ENCODE results near the gene MAP4K1.

MAP4K1 gene

GRCh38 chr19:38556521-38557174, 61.1 kb downstream of the MAP4K1 start:
- no peak overlapping the region for H3K4me3 ChIP-seq (ENCODE audit: low read depth, low read length)
- ChIA-PET POLR2A (interaction anchor here (0.6 to 1.7 kb wide), 2 partner anchors 40 to 71 kb away, joined by 3 to 6 read pairs; no protein-coding TSS in a partner anchor), CTCF (no interaction called here)
- H3K4me1 ChIP-seq (ENCODE audit: control insufficient read depth, insufficient read depth, low read length), result peaks cover 9% of the 10 kb centered on the region
- no peak for TF ChIP-seq ZNF266 (tag by site-specific recombination; IDR thresholded peaks at IDR 0.05; ENCODE audit: low read depth)
- TF ChIP-seq ZNF560 (tag by site-specific recombination; IDR thresholded peaks at IDR 0.05; ENCODE audit: borderline replicate concordance), result no peak
- no peak for TF ChIP-seq ZNF19 (tag by site-specific recombination; IDR thresholded peaks at IDR 0.05; ENCODE audit: low read depth)
- TF ChIP-seq ZNF843 (tag by site-specific recombination; IDR thresholded peaks at IDR 0.05), result no peak
- TF ChIP-seq ZNF221 (tag by site-specific recombination; IDR thresholded peaks at IDR 0.05; ENCODE audit: borderline replicate concordance), result 0 out of 2 replicates have a peak, but pooled peaks have one; percentile 21
- peak; percentile 27; the same call in 1 of the 2 replicates for TF ChIP-seq ZNF121 (tag by site-specific recombination; IDR thresholded peaks at IDR 0.05)
- TF ChIP-seq ZNF37A (tag by site-specific recombination; IDR thresholded peaks at IDR 0.05), result no peak
- TF ChIP-seq ZNF768 (tag by site-specific recombination; IDR thresholded peaks at IDR 0.05), result no peak
- no peak for TF ChIP-seq ZNF174 (tag by site-specific recombination; IDR thresholded peaks at IDR 0.05)
- no peak for TF ChIP-seq ZNF654 (tag by site-specific recombination; IDR thresholded peaks at IDR 0.05; ENCODE audit: low read depth)
- no peak for TF ChIP-seq ZNF792 (tag by site-specific recombination; IDR thresholded peaks at IDR 0.05)
- TF ChIP-seq, protein P1, sequence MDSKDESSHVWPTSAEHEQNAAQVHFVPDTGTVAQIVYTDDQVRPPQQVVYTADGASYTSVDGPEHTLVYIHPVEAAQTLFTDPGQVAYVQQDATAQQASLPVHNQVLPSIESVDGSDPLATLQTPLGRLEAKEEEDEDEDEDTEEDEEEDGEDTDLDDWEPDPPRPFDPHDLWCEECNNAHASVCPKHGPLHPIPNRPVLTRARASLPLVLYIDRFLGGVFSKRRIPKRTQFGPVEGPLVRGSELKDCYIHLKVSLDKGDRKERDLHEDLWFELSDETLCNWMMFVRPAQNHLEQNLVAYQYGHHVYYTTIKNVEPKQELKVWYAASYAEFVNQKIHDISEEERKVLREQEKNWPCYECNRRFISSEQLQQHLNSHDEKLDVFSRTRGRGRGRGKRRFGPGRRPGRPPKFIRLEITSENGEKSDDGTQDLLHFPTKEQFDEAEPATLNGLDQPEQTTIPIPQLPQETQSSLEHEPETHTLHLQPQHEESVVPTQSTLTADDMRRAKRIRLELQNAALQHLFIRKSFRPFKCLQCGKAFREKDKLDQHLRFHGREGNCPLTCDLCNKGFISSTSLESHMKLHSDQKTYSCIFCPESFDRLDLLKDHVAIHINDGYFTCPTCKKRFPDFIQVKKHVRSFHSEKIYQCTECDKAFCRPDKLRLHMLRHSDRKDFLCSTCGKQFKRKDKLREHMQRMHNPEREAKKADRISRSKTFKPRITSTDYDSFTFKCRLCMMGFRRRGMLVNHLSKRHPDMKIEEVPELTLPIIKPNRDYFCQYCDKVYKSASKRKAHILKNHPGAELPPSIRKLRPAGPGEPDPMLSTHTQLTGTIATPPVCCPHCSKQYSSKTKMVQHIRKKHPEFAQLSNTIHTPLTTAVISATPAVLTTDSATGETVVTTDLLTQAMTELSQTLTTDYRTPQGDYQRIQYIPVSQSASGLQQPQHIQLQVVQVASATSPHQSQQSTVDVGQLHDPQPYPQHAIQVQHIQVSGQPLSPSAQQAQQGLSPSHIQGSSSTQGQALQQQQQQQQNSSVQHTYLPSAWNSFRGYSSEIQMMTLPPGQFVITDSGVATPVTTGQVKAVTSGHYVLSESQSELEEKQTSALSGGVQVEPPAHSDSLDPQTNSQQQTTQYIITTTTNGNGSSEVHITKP (tag by site-specific recombination; IDR thresholded peaks at IDR 0.05), result no peak
- H3K36me3 ChIP-seq (ENCODE audit: control insufficient read depth in 2 of 2, insufficient read depth in 1 of 2, low read length in 2 of 2), result no peaks in the 10 kb centered on the region; a peak in 1 of 3 replicates
- H3K27ac ChIP-seq (ENCODE audit: extremely low read depth, low read depth, low read length), result no peak overlapping the region
- H3K9me3 ChIP-seq (ENCODE audit: control insufficient read depth, insufficient read depth, low read depth, low read length), result no peaks in the 10 kb centered on the region

- ChIA-PET CTCF (interaction anchor here (0.6 to 1.2 kb wide), 3 partner anchors 7 to 25 kb away, joined by 3 to 4 read pairs (median 3); no protein-coding TSS in a partner anchor), POLR2A (no interaction called here)
- no peaks in the 10 kb centered on the region; a peak in 1 of 3 replicates for H3K36me3 ChIP-seq (ENCODE audit: control insufficient read depth in 2 of 2, insufficient read depth in 1 of 2, low read length in 2 of 2)
- H3K9me3 ChIP-seq (ENCODE audit: control insufficient read depth, insufficient read depth, low read depth, low read length), result no peaks in the 10 kb centered on the region
- no peak overlapping the region for H3K27ac ChIP-seq (ENCODE audit: extremely low read depth, low read depth, low read length)
- TF ChIP-seq ZSCAN4 (tag by site-specific recombination; IDR thresholded peaks at IDR 0.05) (0 out of 2 replicates have a peak, but pooled peaks have one; percentile 38), ZNF157 (tag by site-specific recombination; IDR thresholded peaks at IDR 0.05) (no peak)
- H3K4me3 ChIP-seq (ENCODE audit: low read depth, low read length), result no peak overlapping the region
- peaks cover 13% of the 10 kb centered on the region for H3K4me1 ChIP-seq (ENCODE audit: control insufficient read depth, insufficient read depth, low read length)
Observed at GRCh38 chr19:38555200-38555599, 62.6 kb downstream of the MAP4K1 start.

GRCh38 chr19:38554676-38555141, 63.0 kb downstream of the MAP4K1 start:
- ChIA-PET POLR2A (no interaction called here), CTCF (interaction anchor here (0.6 to 1.4 kb wide), 3 partner anchors 10 to 24 kb away, joined by 3 to 4 read pairs (median 3); no protein-coding TSS in a partner anchor)
- Histone ChIP-seq H3K4me1 (ENCODE audit: control insufficient read depth, insufficient read depth, low read length) (peaks cover 13% of the 10 kb centered on the region), H3K9me3 (ENCODE audit: control insufficient read depth, insufficient read depth, low read depth, low read length) (no peaks in the 10 kb centered on the region), H3K36me3 (ENCODE audit: control insufficient read depth in 2 of 2, insufficient read depth in 1 of 2, low read length in 2 of 2) (no peaks in the 10 kb centered on the region; a peak in 1 of 3 replicates), H3K27ac (ENCODE audit: extremely low read depth, low read depth, low read length) (no peak overlapping the region), H3K4me3 (ENCODE audit: low read depth, low read length) (no peak overlapping the region)
- TF ChIP-seq, protein P2, sequence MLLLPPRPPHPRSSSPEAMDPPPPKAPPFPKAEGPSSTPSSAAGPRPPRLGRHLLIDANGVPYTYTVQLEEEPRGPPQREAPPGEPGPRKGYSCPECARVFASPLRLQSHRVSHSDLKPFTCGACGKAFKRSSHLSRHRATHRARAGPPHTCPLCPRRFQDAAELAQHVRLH (tag by site-specific recombination; IDR thresholded peaks at IDR 0.05), result 0 out of 2 replicates have a peak, but pooled peaks have one; percentile 23
- TF ChIP-seq YY2 (tag by site-specific recombination; IDR thresholded peaks at IDR 0.05) (no peak), ZNF214 (tag by site-specific recombination; IDR thresholded peaks at IDR 0.05; ENCODE audit: borderline replicate concordance) (no peak), ZSCAN18 (tag by site-specific recombination; IDR thresholded peaks at IDR 0.05) (no peak), ZNF626 (tag by site-specific recombination; IDR thresholded peaks at IDR 0.05) (no peak), ZNF621 (tag by site-specific recombination; IDR thresholded peaks at IDR 0.05) (no peak), BCL11A (tag by site-specific recombination; IDR thresholded peaks at IDR 0.05; ENCODE audit: low read depth) (0 out of 2 replicates have a peak, but pooled peaks have one; percentile 49)
- TF ChIP-seq, protein P3, sequence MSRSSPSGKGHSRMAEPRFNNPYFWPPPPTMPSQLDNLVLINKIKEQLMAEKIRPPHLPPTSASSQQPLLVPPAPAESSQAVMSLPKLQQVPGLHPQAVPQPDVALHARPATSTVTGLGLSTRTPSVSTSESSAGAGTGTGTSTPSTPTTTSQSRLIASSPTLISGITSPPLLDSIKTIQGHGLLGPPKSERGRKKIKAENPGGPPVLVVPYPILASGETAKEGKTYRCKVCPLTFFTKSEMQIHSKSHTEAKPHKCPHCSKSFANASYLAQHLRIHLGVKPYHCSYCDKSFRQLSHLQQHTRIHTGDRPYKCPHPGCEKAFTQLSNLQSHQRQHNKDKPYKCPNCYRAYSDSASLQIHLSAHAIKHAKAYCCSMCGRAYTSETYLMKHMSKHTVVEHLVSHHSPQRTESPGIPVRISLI (tag by site-specific recombination; IDR thresholded peaks at IDR 0.05), result no peak
